K562 (cell line): ENCODE results near the gene NTRK2. TPM values are rescaled to one million over a fixed set of nuclear protein-coding genes. Genes with fewer than 3 reads are reported as not detected.

ENCODE experiments used
- ATAC-seq: fragments of 200-7000 bp; cut with Tn5 transposase; 3 replicates; pipeline ENCODE4 v1.9.1; 2020; ENCODE audit warnings: moderate library complexity
- BruUV-seq: library from RNA; stranded (reverse); fragments of 400-500 nt; replicated peaks from 2 replicates; lab custom pipeline; 2021; lab: Mats Ljungman, UMichigan
- CTCF ChIA-PET: fragments of 300-600 bp; formaldehyde crosslinking; extraction: SDS; loops from one replicate; lab custom pipeline; 2021; ENCODE audit warnings: low intra/inter-chr PET ratio; lab: Yijun Ruan, JAX
- POLR2A ChIA-PET: fragments of 300-600, 350-650 bp; sonication (Branson Sonifier 250); formaldehyde crosslinking; extraction: SDS; loops from one replicate; lab custom pipeline; 2021; ENCODE audit warnings: antibody characterized with exemption, inconsistent platforms; lab: Yijun Ruan, JAX
- DNase-seq, 4 experiments: peaks; one replicate each; pipeline versions ENCODE4 v3.0.0 to v3.0.0-alpha.2; 2011 to 2018; ENCODE audit warnings: low spot score in 3 of 4, mixed read lengths in 3 of 4; ENCODE audit errors: extremely low read depth in 1 of 4
- FAIRE-seq: peaks from 2 replicates; lab custom pipeline; 2011; peaks lifted over from hg19 to GRCh38; lab: Jason Lieb, UNC
- H2AFZ ChIP-seq: 2 replicates; pipeline ENCODE4 v1.6.0; 2011; ENCODE audit warnings: low read depth, low read length, control low read depth, inconsistent platforms
- H3K27ac ChIP-seq: fragments of 200-600 bp; 3 replicates; pipeline ENCODE4 v1.8.0; 2011; ENCODE audit warnings: low read depth, mild to moderate bottlenecking, control low read depth, inconsistent platforms, low read length, moderate library complexity, mixed read lengths; ENCODE audit errors: extremely low read depth
- H3K27me3 ChIP-seq, 2 experiments: fragments of 300-600 bp in 1 of 2; 2 replicates in 1 of 2; 3 replicates in 1 of 2; pipeline versions ENCODE4 v1.6.0 to v1.8.0; 2011; ENCODE audit warnings: inconsistent platforms in 2 of 2, low read length in 2 of 2, mild to moderate bottlenecking in 1 of 2, mixed read lengths in 1 of 2, moderate library complexity in 1 of 2; ENCODE audit not compliant: control insufficient read depth in 2 of 2, insufficient read depth in 2 of 2
- H3K36me3 ChIP-seq: fragments of 300-600 bp; 3 replicates; pipeline ENCODE4 v1.8.0; 2011; ENCODE audit warnings: mild to moderate bottlenecking, low read length, inconsistent platforms; ENCODE audit not compliant: control insufficient read depth, insufficient read depth
- H3K4me1 ChIP-seq, 2 experiments: fragments of 200-600 bp in 1 of 2; replicated peaks in 1 of 2; 2 replicates in 1 of 2; 3 replicates in 1 of 2; pipeline versions ENCODE4 v1.5.1 to v1.8.0; 2011; ENCODE audit warnings: inconsistent platforms in 2 of 2, low read length in 2 of 2, mild to moderate bottlenecking in 1 of 2, mixed read lengths in 1 of 2, moderate library complexity in 1 of 2; ENCODE audit not compliant: control insufficient read depth in 2 of 2, insufficient read depth in 2 of 2
- H3K4me2 ChIP-seq: 2 replicates; pipeline ENCODE4 v1.6.1; 2011; ENCODE audit warnings: low read length, control low read depth, inconsistent platforms, mixed read lengths; ENCODE audit not compliant: insufficient read depth
- H3K4me3 ChIP-seq: fragments of 200-600 bp; sonication (generic), shearing (Covaris generic); 2 replicates; pipeline ENCODE4 v1.5.1; 2016; ENCODE audit warnings: control low read depth, inconsistent platforms
- H3K79me2 ChIP-seq: fragments of 200-600 bp; 3 replicates; pipeline ENCODE4 v1.8.0; 2011; ENCODE audit warnings: low read length, inconsistent platforms; ENCODE audit not compliant: control insufficient read depth, insufficient read depth
- H3K9ac ChIP-seq, 2 experiments: 2 replicates each; pipeline versions ENCODE4 v1.6.0 to v1.6.1; 2011; ENCODE audit warnings: low read depth in 2 of 2, low read length in 2 of 2, control low read depth in 1 of 2, inconsistent platforms in 1 of 2, mild to moderate bottlenecking in 1 of 2, mixed read lengths in 1 of 2; ENCODE audit not compliant: insufficient read depth in 1 of 2
- H3K9me1 ChIP-seq: one replicate; pipeline ENCODE4 v1.6.0; 2011; ENCODE audit warnings: inconsistent platforms, mild to moderate bottlenecking, low read length, moderate library complexity; ENCODE audit not compliant: control insufficient read depth, insufficient read depth
- H3K9me3 ChIP-seq: replicated peaks from 2 replicates; pipeline ENCODE4 v1.5.1; 2011; ENCODE audit warnings: low read depth, low read length, inconsistent platforms; ENCODE audit not compliant: control insufficient read depth, insufficient read depth
- H4K20me1 ChIP-seq: replicated peaks from 2 replicates; pipeline ENCODE4 v1.6.1; 2011; ENCODE audit warnings: low read length, inconsistent platforms, mixed read lengths; ENCODE audit not compliant: control insufficient read depth, insufficient read depth
- CHD1 ChIP-seq: fragments of 200-600 bp; sonication (generic); IDR thresholded peaks from one replicate; pipeline ENCODE4 v1.6.1; 2012; ENCODE audit warnings: mild to moderate bottlenecking, moderate library complexity, low read length, inconsistent platforms
- DDX20 ChIP-seq: fragments of 450-650 bp; IDR thresholded peaks from 2 replicates; pipeline ENCODE4 v1.6.1; 2016; ENCODE audit warnings: missing genetic modification characterization, low read depth, mild to moderate bottlenecking, missing compliant biosample characterization, moderate library complexity
- GABPB1 ChIP-seq: sonication (generic); formaldehyde crosslinking; IDR thresholded peaks from 2 replicates; pipeline ENCODE4 v1.8.0; 2022; ENCODE audit warnings: mild to moderate bottlenecking, missing genetic modification reagents
- HMGN3 ChIP-seq: IDR thresholded peaks from 2 replicates; pipeline ENCODE4 v1.6.1; 2011; ENCODE audit warnings: borderline replicate concordance, low read depth, mild to moderate bottlenecking, mixed read lengths, low read length; ENCODE audit not compliant: insufficient read length; ENCODE audit errors: extremely low read depth
- KHSRP ChIP-seq: fragments of 450-650 bp; IDR thresholded peaks from 2 replicates; pipeline ENCODE4 v1.6.1; 2017
- LARP7 ChIP-seq: fragments of 450-650 bp; IDR thresholded peaks from 2 replicates; pipeline ENCODE4 v1.6.1; 2016
- MYBL2 ChIP-seq, 2 experiments: fragments of 450-650 bp in 1 of 2; sonication (generic) in 1 of 2; formaldehyde crosslinking in 1 of 2; IDR thresholded peaks; 2 replicates each; pipeline versions ENCODE4 v1.6.1 to v1.8.1; 2017 to 2022; ENCODE audit warnings: borderline replicate concordance in 1 of 2, inconsistent platforms in 1 of 2, low read depth in 1 of 2, mild to moderate bottlenecking in 1 of 2, missing genetic modification reagents in 1 of 2, moderate library complexity in 1 of 2
- NR2C2 ChIP-seq, 2 experiments: fragments of 200-800 bp in 1 of 2; sonication (Bioruptor generic) in 1 of 2; sonication (generic) in 1 of 2; formaldehyde crosslinking in 1 of 2; IDR thresholded peaks; 2 replicates each; pipeline versions ENCODE4 v1.6.1 to v1.8.0; 2016 to 2022; ENCODE audit warnings: mild to moderate bottlenecking in 1 of 2, missing compliant biosample characterization in 1 of 2, missing genetic modification characterization in 1 of 2, missing genetic modification reagents in 1 of 2
- PTRF ChIP-seq: fragments of 450-650 bp; IDR thresholded peaks from 2 replicates; pipeline ENCODE4 v1.6.1; 2016; ENCODE audit warnings: mild to moderate bottlenecking, missing genetic modification characterization, missing compliant biosample characterization
- SMARCE1 ChIP-seq: fragments of 450-650 bp; IDR thresholded peaks from 2 replicates; pipeline ENCODE4 v1.7.1; 2016; ENCODE audit warnings: mild to moderate bottlenecking
- ZBTB12 ChIP-seq: fragments of 250-450 bp; sonication (Bioruptor Pico); IDR thresholded peaks from 2 replicates; pipeline ENCODE4 v1.4.0; 2020
- ZNF23 ChIP-seq: fragments of 250-450 bp; sonication (Bioruptor Pico); IDR thresholded peaks from 2 replicates; pipeline ENCODE4 v1.4.0; 2020; ENCODE audit warnings: mild to moderate bottlenecking
- ZNF232 ChIP-seq: sonication (generic); formaldehyde crosslinking; IDR thresholded peaks from 2 replicates; pipeline ENCODE4 v1.8.0; 2022; ENCODE audit warnings: mild to moderate bottlenecking, missing genetic modification reagents
- WGBS: fragments of 100-300 bp; shearing (Covaris generic); methylation state at CpG from one replicate; pipeline ENCODE4 v1.1.6; 2016; ENCODE audit warnings: low coverage, mixed read lengths; ENCODE audit not compliant: insufficient coverage; ENCODE audit errors: missing lambda C conversion rate; 5-methylcytosine and 5-hydroxymethylcytosine counted together
- in situ Hi-C: fragments of 300-500 bp; cut with MboI; formaldehyde crosslinking; loops from 4 replicates; pipeline ENCODE4 v1.15.0; 2018; ENCODE audit warnings: inconsistent platforms, mixed read lengths
- intact Hi-C: fragments of 100-400 bp; cut with micrococcal nuclease; formaldehyde crosslinking; loops from 2 replicates; pipeline ENCODE4 v1.14.2; 2022
- polyA plus RNA-seq, 8 experiments: library from polyadenylated mRNA; depleted of rRNA in 4 of 8; stranded (reverse) in 5 of 8; unstranded in 3 of 8; fragments of >200 nt; fragmentation: Nextera tagmentation in 2 of 8; fragmentation: Illumina TruSeq in 1 of 8; extraction: Ambion mirVana in 2 of 8; extraction: Trizol in 1 of 8; gene quantifications; 2 replicates each; pipeline versions ENCODE4 v1.2.1 to v1.2.3, GENCODE V29; 2011 to 2014; ENCODE audit warnings: inconsistent platforms in 1 of 8, missing spikeins in 1 of 8
- total RNA-seq, 7 experiments: library from RNA; depleted of rRNA in 6 of 7; stranded (reverse); fragments of >200 nt in 6 of 7; fragmentation: Illumina TruSeq in 2 of 7; extraction: Trizol in 2 of 7; gene quantifications; 2 replicates each; pipeline versions ENCODE4 v1.2.1 to v1.2.3, GENCODE V29; 2011 to 2021; ENCODE audit warnings: low replicate concordance in 1 of 7

Gene NTRK2
- total and polyA plus RNA-seq, 9 of the 15 experiments (the other 6 are each of a cell fraction or from before 2014, with no cell fraction given): not detected

GRCh38 chr9:84705128-84705527 lies 35.6 kb downstream of the NTRK2 start:
- Histone ChIP-seq H3K9me1 (no peaks in the 10 kb centered on the region), H2AFZ (no peak overlapping the region), H4K20me1 (no peaks in the 10 kb centered on the region), H3K27me3 (no peaks in the 10 kb centered on the region), H3K27ac (no peak overlapping the region), H3K4me3 (no peak overlapping the region), H3K79me2 (no peaks in the 10 kb centered on the region), H3K9me3 (no peaks in the 10 kb centered on the region), H3K36me3 (no peaks in the 10 kb centered on the region), H3K4me1 (no peaks in the 10 kb centered on the region), H3K4me2 (no peak overlapping the region), H3K9ac (no peak overlapping the region)
- WGBS: 6% methylated on average over 3 of the region's 5 CpGs
- intact Hi-C loops: no loop called here
- ATAC-seq: no peak
- BruUV-seq: no TSS peak
- TF ChIP-seq MYBL2 (IDR thresholded peaks at IDR 0.05; ENCODE audit: low read depth): no peak
- no peak for TF ChIP-seq MYBL2 (CRISPR knock-in tag; IDR thresholded peaks at IDR 0.05; ENCODE audit: borderline replicate concordance)
- TF ChIP-seq GABPB1 (CRISPR knock-in tag): no peak
- no peak for TF ChIP-seq PTRF (tag)
- TF ChIP-seq KHSRP: no peak
- TF ChIP-seq LARP7: no peak
- no peak for TF ChIP-seq NR2C2 (CRISPR knock-in tag; IDR thresholded peaks at IDR 0.05)
- no peak for TF ChIP-seq NR2C2 (tag; IDR thresholded peaks at IDR 0.05)
- no peak for TF ChIP-seq CHD1
- no peak for TF ChIP-seq HMGN3
- TF ChIP-seq ZNF23 (CRISPR knock-in tag): no peak
- TF ChIP-seq ZBTB12 (CRISPR knock-in tag): no peak
- TF ChIP-seq SMARCE1: no peak
- TF ChIP-seq DDX20: no peak
- no peak for TF ChIP-seq ZNF232 (CRISPR knock-in tag)
- in situ Hi-C loops: no loop called here
- ChIA-PET POLR2A (no interaction called here), CTCF (no interaction called here)
- no peak for FAIRE-seq
- DNase-seq: no peak
